WERI-Rb-1 (cell line): ENCODE data around the gene MAP3K4.
"Not testable (repeated sequence)": the region's sequence is repeated elsewhere in the genome, so short reads cannot be mapped to it uniquely, and the experiment has no call there.

Experiments used
- DNase-seq: peaks from one replicate; pipeline ENCODE4 v3.0.0-alpha.2; 2020
- H3K27ac ChIP-seq: fragments of 250-450 bp; sonication (Bioruptor Pico); 2 replicates; pipeline ENCODE4 v1.5.1; 2020; ENCODE audit warnings: mild to moderate bottlenecking, moderate library complexity
- H3K27me3 ChIP-seq: fragments of 250-450 bp; sonication (Bioruptor Pico); 2 replicates; pipeline ENCODE4 v1.5.1; 2021; ENCODE audit warnings: mild to moderate bottlenecking, low read depth, moderate library complexity; ENCODE audit not compliant: insufficient read depth, severe bottlenecking
- H3K36me3 ChIP-seq: fragments of 250-450 bp; sonication (Bioruptor Pico); 2 replicates; pipeline ENCODE4 v1.5.1; 2020; ENCODE audit warnings: mild to moderate bottlenecking, moderate library complexity
- H3K4me3 ChIP-seq: 2 replicates; pipeline ENCODE4 v1.5.1; 2011; ENCODE audit warnings: low read depth, mild to moderate bottlenecking, control low read depth, low read length
- H3K9me3 ChIP-seq: fragments of 250-450 bp; sonication (Bioruptor Pico); 2 replicates; pipeline ENCODE4 v1.5.1; 2021; ENCODE audit warnings: mild to moderate bottlenecking, moderate library complexity; ENCODE audit not compliant: severe bottlenecking
- TF ChIP-seq, protein P1 (sequence below): IDR thresholded peaks from 2 replicates; pipeline ENCODE4 v1.5.1; 2011; ENCODE audit warnings: low read depth, mild to moderate bottlenecking, control low read depth, inconsistent platforms, low read length

MAP3K4 gene

DNA sequence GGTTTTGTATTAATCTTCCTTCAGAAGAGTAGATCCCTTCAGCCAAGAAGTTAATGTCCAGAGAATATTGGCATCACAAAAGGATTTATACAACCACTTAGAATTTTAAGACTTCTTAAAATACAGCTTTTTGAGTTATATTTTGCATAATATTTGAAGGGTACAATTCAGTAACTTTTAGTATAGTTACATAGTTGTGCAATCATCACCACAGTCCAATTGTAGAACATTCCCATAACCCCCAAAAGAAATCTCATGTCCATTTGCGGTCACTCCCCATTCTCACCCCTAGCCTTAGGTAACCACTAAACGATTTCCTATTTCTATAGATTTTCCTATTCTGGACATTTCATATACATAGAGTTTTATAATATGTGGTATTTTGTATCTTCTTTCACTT, 126.4 kb downstream of the MAP3K4 start:
- DNase-seq = no peak
- no peaks in the 10 kb centered on the region for H3K27me3 ChIP-seq
- no peak overlapping the region for H3K4me3 ChIP-seq
- TF ChIP-seq, protein P1, sequence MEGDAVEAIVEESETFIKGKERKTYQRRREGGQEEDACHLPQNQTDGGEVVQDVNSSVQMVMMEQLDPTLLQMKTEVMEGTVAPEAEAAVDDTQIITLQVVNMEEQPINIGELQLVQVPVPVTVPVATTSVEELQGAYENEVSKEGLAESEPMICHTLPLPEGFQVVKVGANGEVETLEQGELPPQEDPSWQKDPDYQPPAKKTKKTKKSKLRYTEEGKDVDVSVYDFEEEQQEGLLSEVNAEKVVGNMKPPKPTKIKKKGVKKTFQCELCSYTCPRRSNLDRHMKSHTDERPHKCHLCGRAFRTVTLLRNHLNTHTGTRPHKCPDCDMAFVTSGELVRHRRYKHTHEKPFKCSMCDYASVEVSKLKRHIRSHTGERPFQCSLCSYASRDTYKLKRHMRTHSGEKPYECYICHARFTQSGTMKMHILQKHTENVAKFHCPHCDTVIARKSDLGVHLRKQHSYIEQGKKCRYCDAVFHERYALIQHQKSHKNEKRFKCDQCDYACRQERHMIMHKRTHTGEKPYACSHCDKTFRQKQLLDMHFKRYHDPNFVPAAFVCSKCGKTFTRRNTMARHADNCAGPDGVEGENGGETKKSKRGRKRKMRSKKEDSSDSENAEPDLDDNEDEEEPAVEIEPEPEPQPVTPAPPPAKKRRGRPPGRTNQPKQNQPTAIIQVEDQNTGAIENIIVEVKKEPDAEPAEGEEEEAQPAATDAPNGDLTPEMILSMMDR = no peak
- H3K36me3 ChIP-seq = peaks cover 55% of the 10 kb centered on the region
- H3K9me3 ChIP-seq = no peaks in the 10 kb centered on the region
- no peak overlapping the region for H3K27ac ChIP-seq

DNA sequence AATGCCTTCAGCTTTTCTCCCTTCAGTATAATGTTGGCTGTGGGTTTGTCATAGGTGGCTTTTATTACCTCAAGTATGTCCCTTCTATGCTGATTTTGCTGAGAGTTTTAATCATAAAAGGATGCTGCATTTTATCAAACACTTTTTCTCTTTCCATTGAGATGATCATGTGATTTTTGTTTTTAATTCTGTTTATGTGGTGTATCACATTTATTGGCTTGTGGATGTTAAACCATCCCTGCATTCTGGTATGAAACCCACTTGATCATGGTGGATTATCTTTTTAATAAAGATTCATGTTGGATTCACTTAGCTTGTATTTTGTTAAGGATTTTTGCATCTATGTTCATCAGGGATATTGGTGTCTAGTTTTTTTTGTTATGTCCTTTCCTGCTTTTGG, 131.8 kb downstream of the MAP3K4 start:
- not testable (repeated sequence) for H3K27me3 ChIP-seq, H3K27ac ChIP-seq, H3K9me3 ChIP-seq, DNase-seq, H3K4me3 ChIP-seq
- H3K36me3 ChIP-seq = peaks cover 18% of the 10 kb centered on the region

DNA sequence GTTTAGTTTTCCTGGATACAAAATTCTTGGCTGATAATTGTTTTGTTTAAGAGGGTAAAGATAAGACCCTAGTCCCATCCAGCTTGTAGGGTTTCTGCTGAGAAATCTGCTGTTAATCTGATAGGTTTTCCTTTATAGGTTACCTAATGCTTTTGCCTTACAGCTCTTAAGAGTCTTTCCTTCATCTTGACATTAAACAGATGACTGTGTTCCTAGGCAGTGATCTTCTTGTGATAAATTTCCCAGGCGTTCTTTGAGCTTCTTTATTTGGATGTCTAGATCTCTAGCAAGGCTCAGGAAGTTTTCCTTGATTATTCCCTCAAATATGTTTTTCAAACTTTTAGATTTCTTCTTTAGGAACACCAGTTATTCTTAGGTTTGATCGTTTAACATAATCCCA, 134.0 kb downstream of the MAP3K4 start:
- no peak overlapping the region for H3K27ac ChIP-seq

DNA sequence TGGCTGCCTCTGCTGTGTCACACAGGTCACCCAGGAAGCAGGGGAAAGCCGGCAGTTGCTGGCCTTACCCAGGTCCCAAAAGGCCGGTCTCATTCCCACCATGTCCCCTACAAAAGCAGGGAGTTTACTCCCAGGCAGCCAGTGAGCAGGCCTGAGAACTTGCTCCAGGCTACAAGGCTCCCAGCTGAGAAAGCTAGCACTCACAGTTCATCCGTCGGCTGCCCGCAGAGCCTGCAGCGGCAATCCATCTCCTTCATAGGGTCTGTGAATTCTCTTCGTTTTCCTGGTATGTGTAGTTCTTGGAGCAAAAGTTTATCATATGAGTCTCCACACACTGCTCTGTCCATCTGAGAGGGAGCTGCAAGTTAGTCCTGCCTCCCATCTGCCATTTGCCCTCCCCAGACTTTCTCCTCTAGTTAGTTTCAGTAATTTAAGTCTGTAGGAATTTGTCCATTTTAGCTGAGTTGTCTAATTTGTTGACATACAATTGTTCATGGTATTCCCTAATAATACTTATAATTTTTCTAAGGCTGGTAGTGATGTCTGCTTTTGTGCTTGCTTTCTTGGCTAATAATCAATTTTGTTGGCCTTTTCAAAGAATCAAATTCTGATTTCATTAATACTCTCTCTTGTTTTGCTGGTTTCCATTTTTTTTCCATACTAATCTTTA, 135.6 kb downstream of the MAP3K4 start:
- H3K27ac ChIP-seq = no peak overlapping the region
- H3K27me3 ChIP-seq = no peaks in the 10 kb centered on the region
- no peak overlapping the region for H3K4me3 ChIP-seq
- peaks cover 20% of the 10 kb centered on the region for H3K36me3 ChIP-seq
- TF ChIP-seq, protein P1 = no peak
- H3K9me3 ChIP-seq = peaks cover 2% of the 10 kb centered on the region
- no peak for DNase-seq

More for the DNA sequence above, 134.0 kb downstream of the MAP3K4 start:
- Histone ChIP-seq H3K36me3 (peaks cover 14% of the 10 kb centered on the region), H3K4me3 (no peak overlapping the region), H3K9me3 (peaks cover 2% of the 10 kb centered on the region), H3K27me3 (no peaks in the 10 kb centered on the region)
- TF ChIP-seq, protein P1 = no peak
- DNase-seq = no peak

DNA sequence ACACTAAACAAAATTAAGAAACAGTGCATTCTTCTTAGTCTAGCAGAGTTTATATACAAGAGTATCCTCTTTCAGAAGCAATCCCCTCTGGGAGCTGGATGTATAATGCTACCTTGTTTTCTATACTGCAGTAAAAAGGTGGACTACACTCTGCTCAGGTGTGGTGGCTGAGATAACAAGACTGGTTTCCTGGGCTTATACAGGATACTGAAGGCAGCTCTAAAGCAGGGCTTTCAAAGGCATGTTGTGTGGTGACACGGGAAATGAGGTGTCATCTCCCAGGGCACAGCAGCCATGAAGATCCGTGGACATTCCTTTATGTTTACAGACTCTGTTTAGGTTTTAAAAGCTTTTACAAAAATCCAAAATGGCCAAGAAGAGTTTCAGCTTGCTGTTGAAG, 136.7 kb downstream of the MAP3K4 start:
- TF ChIP-seq, protein P1 = no peak

DNA sequence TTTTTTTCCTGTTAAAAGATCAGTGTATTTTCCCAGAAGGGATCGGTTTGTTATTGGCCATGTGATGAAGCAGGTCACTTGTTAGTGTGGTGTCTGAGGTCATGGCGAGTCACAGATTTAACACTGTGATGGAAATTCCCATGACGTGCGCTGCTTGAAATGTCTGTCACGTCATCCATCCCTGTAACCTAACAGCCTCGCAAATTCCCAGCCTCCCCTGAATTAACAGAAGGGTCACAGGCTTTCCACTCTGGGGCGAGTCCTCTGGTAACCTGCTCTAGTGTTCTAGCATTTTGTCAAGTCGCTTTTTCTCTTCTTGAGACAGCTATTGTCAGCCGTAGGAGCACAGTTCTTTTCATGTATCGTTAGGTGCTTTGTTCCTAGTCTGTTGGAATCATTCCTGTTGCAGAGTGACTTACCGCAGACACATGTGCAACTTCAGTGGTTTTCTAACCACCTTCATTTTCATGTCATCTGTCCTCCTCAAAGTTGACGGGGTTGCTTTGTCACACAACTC, 137.2 kb downstream of the MAP3K4 start:
- Histone ChIP-seq H3K27ac (no peak overlapping the region), H3K27me3 (no peaks in the 10 kb centered on the region), H3K36me3 (peaks cover 20% of the 10 kb centered on the region), H3K9me3 (peaks cover 2% of the 10 kb centered on the region), H3K4me3 (no peak overlapping the region)
- DNase-seq = no peak
- TF ChIP-seq, protein P1 = no peak

More for the DNA sequence above, 136.7 kb downstream of the MAP3K4 start:
- Histone ChIP-seq H3K27ac (no peak overlapping the region), H3K36me3 (peaks cover 20% of the 10 kb centered on the region), H3K9me3 (peaks cover 2% of the 10 kb centered on the region), H3K27me3 (no peaks in the 10 kb centered on the region), H3K4me3 (no peak overlapping the region)
- DNase-seq = no peak
